HT1080 (cell line): ENCODE results near the gene DDX3X. TPM values are rescaled to one million over a fixed set of nuclear protein-coding genes. Genes with fewer than 3 reads are reported as not detected.

Experiments
- DNase-seq: peaks from one replicate; pipeline ENCODE4 v3.0.0-alpha.2; 2015; ENCODE audit warnings: low read depth
- total RNA-seq: library from RNA; depleted of rRNA; stranded (reverse); fragments of >200 nt; shearing (Covaris generic); gene quantifications from 2 replicates; pipeline ENCODE4 v1.2.3, GENCODE V29; 2014

Gene DDX3X
- total RNA-seq, 1 experiment from 2014 or later: 164 TPM

DNA sequence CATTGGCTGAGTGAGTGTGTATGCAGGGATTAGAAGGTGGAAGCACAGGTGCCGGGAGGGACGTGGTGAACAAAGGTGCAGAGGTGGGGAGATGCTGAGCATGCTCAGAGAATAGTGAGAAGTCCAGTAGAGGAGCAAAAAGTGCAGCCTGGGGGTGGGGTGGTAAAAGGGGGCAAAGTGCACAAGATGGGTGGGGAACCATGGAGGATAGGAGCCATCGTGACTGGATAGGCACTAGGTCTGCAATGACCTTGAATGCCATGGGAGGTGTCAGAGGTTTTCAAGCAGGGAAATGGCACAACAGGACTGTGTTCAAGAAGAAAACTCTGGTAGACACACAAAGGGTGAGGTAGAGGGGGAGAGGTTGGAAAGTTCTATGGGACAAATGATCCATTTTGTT, 6.6 kb upstream of the DDX3X start:
- DNase-seq: no peak

DNA sequence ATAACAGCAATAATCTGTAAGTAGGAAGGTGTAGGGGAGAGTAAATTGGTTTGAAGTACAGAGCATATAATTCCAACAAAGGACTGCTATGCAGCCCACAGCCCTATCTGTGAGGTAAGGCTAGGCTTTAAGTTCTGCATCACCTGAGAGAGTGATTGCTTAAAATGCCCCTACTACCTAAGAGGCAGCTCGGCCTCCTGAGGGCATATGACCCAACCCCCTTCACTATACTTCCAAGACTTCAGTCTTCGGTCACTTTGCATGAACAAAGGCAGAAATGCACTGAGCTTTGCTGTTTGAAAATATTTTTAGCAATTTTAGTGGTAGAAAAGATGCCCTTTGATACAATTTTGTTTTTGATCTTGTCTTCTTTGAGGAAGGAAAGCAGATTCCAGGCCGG, 4.9 kb upstream of the DDX3X start:
- no peak for DNase-seq

DNA sequence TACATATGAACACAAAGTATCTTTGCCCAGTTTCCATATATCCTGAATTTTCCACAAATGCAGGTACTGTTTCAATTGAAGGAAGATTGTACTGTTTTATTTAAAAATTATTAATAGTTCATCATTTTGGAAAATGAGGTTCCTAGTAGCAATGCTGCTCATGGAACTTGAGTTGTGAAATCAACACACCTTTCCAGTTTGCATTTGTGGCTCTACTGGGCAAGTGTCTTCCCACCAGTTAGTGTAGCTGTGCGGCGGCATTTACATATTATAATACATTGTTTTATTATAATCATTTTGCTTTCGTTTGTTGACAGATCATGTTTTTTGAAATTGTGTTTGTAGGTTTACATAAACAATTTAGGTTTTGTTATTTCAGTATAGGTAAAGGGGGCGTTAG, 2.0 kb upstream of the DDX3X start:
- no peak for DNase-seq

DNA sequence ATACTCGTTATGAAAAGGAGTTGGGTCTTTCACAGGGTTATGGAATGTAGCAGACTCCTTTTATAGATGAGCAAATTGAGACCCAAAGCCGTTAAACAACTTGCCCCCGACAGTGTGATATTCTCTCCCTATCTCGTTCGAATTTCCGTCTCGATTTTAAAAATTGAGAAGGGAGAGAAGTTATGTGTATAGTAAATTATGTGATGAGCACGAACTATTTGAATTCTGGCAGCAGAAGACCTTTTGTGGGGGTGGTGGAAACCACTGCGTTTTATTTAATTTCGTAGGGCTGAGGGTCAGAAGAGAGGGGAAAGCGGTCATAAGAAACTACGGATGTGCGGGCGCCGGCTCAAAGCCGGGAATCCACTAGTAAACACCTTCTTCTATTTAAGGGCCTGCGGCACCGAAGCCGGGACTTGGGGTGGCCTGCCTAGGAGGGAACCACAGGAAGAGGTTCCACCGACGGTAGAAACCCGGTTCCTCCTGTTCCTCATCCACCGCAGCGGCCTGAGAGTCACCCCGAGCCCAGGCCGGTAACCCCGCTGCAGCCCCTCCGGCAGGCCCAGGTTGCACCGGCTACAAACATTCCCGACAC, 1.5 kb upstream of the DDX3X start:
- DNase-seq: peak; percentile 29

DNA sequence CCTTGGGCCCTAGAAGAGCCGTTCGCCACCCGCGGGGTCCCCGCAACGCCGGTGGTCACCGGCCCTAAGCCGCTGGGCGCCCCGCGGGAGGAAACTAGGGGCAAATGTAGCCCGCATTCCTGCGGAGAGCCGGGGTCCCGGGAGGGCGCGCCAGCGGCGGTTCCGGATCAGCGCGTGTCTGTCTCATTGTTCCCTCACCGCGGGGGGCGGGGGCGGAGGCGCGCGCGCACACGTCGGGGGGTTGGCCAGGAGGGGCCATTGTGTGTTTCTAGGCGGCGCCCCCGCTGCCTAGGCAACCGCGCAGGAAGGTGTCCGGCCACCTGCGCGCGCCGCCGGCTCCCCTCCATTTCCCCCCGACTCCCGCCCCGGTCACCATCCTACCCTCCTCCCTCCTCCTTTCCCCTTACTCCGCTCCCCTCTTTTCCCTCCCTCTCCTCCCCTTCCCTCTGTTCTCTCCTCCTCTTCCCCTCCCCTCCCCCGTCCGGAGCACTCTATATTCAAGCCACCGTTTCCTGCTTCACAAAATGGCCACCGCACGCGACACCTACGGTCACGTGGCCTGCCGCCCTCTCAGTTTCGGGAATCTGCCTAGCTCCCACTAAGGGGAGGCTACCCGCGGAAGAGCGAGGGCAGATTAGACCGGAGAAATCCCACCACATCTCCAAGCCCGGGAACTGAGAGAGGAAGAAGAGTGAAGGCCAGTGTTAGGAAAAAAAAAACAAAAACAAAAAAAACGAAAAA, 789 bp upstream of the DDX3X start:
- peak; percentile 84 for DNase-seq

DNA sequence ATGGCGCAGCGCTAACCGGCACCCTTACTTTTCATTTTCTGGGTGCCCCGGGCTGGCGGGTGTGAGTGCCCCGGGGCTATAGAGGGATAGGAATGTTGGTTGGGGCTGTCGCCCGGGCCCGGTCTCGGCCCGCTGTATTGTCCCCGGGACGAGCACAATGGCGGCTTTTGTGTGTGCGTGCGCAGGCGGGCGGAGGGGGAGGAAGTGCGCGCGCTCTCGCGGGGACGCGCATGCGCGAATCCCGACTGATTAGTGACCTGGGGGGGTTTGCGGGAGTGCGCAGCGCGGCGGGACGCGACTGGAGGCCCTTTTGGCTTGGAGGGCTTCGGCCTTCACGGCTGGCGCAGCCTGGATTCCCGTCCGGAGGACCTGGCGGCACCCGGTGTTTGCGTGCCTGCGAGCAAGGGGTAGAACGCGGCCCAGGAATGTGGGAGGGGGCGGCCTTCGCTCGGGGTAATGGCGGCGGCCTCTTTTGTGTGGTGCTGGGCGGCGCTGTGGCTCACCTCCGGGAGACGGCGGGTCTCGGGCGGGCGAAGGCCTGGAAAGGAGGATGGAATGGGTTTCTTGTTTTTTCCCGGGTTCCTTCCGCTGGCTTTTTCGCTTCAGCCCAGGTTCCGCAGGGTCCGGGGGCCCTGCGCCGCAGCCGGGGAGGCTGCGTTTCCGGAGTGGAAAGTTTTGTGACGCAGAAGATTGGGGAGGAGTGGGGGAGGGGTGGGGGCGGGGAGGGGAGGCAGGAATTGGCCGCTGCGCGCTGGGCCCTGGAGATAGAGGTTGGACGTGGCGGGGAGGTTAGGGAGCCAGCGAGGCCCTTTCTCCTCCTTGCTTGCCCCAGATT, 618 bp downstream of the DDX3X start:
- DNase-seq: peak; percentile 61

DNA sequence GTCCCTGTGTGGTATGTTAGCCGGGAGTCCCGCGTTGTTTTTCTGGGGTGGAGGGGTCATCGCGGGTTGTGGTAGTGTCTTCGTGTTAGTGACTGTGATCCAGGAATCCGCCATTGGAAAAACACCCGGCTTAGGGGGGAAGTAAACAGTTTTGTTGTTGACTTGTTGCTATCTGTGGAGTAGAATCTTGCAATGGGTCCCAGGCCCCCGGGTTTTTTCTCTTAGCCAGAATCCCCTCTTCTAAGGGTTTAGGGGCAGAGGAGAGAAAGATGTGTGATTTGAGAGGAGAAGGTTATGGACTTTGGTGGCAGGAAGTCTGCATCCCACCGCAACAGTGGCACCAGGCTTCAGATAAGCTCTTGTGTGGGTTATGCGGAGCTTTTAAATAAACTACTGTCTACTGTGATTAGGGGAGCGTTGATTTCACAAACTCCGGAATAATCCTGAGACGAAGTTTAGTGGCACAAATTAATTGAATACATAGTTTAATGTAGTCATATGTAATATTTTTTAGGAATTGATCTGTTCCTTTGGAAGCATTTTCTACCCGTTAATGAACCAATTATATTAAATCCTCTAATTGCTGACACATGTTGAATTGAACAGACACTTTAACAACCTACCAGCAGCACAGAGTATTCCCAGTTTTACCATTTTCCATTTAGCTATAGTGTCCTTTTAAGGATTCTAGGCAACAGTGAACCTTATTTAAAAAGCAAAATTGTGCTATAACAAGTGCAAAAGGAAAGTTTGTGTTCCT, 1.4 kb downstream of the DDX3X start:
- no peak for DNase-seq

DNA sequence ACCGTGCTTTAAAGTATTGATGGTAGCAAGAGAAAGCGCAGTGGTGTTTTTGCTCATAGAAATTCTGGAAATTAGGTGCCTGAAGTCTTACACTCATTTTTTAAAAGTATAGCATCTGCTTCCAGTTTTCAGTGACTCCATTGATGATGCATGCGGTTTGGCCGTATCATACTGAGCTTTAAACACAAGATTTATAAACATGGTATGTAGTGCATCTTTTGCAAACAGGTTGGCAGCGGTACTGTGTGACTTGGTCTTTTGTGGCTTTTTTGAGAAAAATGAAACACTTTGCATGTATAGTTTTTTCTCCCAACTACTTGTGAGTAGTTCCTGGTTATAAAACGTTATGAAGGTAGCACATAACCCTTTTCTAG, 2.0 kb downstream of the DDX3X start:
- no peak for DNase-seq

DNA sequence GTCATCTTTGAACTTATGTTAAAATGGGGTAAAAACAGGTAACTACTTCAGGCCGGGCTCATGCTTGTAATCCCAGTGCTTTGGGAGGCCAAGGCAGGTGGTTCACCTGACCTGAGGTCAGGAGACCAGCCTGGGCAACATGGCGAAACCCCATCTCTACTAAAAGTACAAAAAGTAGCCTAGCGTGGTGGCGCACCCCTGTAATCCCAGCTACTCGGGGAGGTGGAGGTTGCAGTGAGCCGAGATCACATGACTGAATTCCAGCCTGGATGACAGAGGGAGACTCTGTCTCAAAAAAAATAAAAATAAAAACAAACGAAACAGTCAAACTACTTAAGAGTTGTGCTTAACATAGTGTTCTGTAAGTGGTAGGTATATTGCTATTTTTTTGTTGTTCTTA, 2.5 kb downstream of the DDX3X start:
- no peak for DNase-seq

DNA sequence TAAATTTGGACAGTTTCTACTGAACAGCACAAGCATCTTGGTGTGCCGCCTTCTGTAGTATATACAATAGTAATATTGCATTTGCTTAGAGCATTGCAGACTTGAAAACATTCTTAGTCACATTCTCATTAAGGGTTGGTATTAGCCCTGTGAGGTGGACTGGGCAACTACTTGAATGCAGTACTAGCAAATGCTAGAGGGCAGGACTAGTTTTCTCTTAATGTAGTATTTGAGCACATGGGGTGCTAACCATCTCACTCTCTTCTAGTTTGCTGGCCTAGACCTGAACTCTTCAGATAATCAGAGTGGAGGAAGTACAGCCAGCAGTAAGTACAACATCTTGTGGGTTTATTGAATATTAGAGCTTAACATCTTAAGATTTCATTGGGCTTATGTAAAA, 3.2 kb downstream of the DDX3X start:
- DNase-seq: no peak

DNA sequence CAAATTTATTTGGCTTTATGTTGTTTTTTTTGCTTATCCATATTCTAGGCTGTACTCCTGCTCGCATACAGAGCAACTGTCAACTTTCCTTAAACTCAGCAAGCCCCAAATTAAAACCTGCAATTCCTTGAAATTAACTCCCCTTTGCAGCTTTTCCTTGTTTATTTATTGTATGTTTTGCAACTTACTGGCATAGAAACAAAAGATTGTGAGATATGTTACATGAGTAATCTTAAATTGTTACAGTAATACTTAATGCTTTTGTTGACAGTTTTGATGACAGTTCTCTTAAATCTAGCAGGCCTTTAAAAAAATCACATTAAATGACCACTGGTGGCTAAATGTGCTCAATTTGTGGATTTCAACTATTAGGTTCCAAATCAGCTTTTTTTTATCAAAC, 4.5 kb downstream of the DDX3X start:
- DNase-seq: no peak

DNA sequence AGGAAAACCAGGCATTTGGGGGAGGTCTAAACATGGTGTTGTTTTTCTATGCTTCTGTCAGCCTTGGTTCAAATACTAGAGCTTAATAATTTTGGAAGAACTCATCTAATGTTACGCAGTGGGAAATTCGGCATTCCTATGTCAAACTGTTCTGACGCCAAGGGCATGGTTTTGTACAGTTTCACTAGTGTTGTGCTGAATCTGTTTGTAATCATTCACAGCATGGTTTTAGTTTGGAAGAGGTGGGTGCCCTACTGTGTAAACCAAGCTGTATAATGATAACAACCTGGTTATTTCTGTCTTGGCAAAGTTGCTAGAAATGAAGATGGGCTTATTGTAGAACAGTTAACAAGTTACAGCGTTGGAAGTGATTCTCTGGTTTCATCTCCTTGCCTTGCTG, 5.2 kb downstream of the DDX3X start:
- DNase-seq: no peak

DNA sequence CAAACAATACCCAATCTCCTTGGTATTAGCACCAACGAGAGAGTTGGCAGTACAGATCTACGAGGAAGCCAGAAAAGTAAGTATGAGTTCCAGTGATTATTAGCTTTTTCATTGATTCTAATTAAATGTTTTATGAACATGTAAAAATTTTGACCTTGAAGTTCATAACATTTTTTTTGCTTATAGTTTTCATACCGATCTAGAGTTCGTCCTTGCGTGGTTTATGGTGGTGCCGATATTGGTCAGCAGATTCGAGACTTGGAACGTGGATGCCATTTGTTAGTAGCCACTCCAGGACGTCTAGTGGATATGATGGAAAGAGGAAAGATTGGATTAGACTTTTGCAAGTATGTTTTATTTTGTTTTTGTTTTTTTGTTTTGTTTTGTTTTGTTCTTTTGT, 10.1 kb downstream of the DDX3X start:
- DNase-seq: no peak

DNA sequence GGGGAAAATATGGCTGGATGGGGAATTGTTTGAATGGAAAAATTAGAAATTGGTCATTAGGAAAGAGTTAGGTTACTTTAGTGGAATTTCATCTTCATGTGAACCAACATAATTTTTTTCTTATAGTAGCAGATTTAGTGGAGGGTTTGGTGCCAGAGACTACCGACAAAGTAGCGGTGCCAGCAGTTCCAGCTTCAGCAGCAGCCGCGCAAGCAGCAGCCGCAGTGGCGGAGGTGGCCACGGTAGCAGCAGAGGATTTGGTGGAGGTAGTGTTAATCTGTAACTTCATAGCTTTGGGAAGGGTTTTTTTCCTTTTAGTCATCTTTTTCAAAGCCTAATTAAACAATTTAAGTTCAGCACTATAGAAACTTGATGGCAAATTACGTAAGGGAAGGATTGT, 13.2 kb downstream of the DDX3X start:
- DNase-seq: no peak

DNA sequence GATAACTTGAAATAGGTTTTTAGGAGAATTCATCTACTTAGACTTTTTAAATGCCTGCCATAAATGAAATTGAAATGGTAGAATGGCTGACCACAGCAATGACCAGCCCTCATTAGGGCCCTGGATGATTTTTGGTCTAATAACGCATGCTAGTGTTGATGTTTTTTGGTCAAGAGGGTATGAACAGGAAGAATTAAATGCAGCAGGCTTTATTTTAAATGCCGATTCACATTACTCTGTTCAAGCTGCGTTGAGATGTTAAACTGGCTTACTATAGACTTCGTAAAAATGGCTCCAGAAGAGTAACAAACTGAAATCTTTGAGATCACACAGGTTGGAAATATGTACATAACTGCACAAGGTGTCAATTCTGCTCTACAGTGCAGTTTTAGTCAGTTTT, 14.6 kb downstream of the DDX3X start:
- DNase-seq: no peak

DNA sequence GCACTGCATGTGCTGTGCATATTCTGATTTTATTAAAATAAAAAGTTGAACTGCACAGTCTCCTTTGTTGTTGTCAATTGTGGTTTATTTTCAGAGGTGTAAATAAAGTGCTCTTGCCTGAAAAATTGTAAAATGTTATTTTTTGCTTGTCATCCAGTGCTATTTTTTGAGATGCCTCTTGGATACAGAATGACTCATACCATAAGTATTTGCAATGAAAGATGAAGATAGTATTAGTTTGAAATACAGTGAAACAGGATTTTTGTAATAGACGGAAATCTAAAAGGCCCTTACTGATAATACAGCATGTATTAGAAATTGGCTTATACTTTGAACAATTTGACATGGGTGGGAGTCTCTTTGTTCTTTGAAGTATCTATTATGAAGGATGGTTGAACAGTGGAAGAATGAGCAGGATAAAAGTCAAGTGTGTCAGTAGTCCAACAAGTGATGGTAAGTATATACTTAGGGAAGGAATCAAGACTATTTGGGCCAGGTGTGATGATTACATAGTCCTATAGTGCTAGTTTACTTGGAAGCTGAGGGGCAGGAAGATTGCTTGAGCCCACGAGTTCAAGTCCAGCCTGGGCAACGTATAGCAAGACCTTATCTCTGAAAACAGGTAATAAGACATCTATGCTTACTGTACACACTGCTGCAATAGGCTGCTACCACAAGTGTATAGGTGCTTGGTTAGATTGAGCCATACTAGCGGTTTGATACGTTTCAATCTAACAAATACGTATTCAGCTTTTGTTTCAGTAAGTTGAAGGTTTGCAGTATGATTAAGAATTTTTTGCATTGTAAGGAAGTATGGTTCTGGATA, 16.4 kb downstream of the DDX3X start:
- no peak for DNase-seq

DNA sequence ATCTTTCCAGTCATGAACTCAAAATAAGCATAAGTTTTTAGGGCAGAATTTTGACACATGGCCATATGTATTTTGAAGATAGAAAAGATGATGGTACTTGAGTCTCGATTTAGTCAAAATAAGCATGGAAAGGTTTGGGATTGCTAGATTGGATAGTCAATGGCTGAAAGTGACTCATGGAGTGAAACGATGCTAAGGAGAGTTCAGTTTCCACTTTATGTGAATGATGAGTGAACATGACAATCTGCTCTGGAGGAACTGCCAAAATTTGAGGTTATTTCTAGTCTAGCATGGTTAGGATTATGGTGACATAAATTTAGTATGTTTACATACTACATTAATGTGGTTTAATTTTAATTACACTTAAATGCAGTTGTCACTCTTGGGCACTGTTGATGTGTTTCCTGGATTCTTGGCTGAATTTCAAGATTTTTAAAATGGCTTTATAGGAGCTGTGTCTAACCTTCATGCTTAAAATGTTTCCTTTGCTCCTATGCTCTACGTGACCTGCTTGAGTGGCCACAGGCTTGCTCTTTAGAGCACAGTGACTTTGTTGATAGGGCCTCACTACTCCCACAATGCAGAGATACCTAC, 17.1 kb downstream of the DDX3X start:
- DNase-seq: no peak

DNA sequence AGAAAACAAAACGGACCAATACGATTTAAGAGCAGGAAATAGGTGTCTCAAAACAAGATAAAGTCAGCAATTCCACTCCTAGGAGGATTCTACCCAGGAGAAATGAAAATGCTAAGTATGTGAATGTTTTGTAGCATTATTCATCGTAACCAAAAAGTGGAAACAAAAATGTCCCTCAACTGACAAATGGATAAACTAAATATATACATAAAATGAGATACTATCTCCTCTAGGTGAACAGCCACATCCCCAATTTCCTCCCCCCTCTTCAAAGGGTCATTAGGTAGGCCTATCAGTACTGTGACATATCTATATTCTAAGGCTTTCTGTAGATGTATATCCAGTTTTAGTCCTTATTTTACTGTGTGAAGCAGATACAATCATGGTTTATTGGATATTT, 18.0 kb downstream of the DDX3X start:
- DNase-seq: no peak

DNA sequence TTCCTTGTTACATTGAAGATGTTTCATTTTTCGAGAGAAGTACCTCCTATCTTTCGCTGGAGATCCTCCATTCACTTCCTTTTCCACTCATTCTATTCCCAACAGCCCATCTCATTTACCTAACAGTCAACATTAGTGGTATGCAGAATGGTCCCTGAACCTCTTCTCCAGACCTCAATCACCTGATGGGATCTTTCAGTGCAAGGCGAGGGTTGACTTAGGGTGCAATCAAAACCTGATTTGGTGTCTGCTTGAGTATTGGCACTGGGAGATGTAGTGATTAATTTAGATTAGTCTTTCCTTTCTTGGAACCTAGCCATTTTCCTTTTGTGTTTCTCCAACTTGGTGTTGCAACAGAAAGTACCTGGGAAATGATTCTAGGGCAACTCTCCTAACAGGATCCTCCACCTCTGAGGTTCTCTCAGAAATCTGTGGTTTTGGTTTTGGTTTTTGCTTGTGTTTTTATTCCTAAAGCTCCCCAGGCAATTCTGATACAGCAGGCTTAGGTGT, 18.4 kb downstream of the DDX3X start:
- no peak for DNase-seq

DNA sequence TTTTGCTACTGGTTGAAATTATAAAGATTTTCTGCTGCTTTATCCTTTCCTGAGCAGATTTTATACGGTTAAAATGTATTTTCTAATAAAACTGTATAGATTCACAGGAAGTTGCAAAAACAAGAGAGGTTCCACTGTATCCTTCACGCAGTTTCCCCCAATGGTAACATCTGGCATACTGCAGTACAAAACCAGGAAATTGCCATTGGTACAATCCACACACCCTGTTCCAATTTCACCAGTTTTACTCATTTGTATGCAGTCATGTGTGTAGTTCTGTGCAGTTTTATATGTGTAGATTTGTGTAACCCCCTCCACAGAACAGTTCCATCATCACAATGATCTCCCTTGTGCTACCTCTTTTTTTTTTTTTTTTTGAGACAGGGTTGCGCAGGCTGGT, 20.0 kb downstream of the DDX3X start:
- DNase-seq: no peak
